ENCODE results near the gene MAST1.
"Not testable (repeated sequence)": the region's sequence is repeated elsewhere in the genome, so short reads cannot be mapped to it uniquely, and the experiment has no call there.

MAST1 gene

GRCh38 chr19:12888006-12888603 is 49.8 kb downstream of the MAST1 start:
- DNase-seq (ENCODE audit: low read depth in 2 of 3, low spot score in 1 of 3): no peak

GRCh38 chr19:12890299-12890786 is 52.0 kb downstream of the MAST1 start:
- not testable (repeated sequence) for DNase-seq (ENCODE audit: low read depth in 2 of 3, low spot score in 1 of 3)

- peak; percentile 91 to 96 (median 95) for DNase-seq (ENCODE audit: low read depth in 2 of 3, low spot score in 1 of 3)
These were observed 52.7 kb downstream of the MAST1 start, which contains the start of gene GCDH for GRCh38 chr19:12890787-12891552. Gene GCDH (plus strand): TSS chr19:12891160. CDS start chr19:12891305, 145 bp downstream.

GRCh38 chr19:12891553-12892021 is 53.3 kb downstream of the MAST1 start:
- no peak for DNase-seq (ENCODE audit: low read depth in 2 of 3, low spot score in 1 of 3)

- no peak for DNase-seq (ENCODE audit: low read depth in 2 of 3, low spot score in 1 of 3)
These were observed 55.3 kb downstream of the MAST1 start for GRCh38 chr19:12893582-12893981.

GRCh38 chr19:12896460-12896859 is 58.1 kb downstream of the MAST1 start:
- DNase-seq (ENCODE audit: low read depth in 2 of 3, low spot score in 1 of 3): no peak

DNA sequence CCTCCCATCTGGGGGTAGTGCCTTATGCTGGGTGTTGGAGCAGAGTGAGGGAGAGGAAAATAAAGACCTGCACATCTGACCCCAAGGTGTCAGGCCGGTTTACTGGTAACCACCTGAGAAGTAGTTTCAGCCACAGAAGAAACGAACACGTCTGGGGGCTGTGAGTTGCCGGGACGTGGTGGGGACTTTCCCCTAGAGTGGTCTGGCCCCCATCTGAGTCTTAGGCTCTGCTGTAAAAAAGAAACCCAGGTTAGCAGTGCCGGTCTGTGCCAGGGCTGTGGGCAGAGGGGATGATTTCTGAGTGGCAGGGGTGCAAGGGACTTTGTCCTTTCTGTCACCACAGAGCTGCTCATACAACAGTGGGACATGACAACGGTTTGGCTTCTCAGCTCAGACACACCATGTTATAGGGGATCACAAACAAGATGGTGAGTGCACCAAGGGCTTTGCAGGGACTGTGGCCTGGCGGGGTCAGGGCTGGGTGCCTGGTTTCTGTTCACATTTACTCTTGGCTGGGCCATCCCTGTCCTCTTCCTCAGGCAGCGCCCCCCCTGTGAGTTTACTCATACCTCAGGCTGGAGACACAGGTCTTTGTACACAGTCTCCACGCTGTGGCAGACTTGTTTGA is 61.7 kb downstream of the MAST1 start:
- DNase-seq (ENCODE audit: low read depth in 2 of 3, low spot score in 1 of 3): no peak

DNA sequence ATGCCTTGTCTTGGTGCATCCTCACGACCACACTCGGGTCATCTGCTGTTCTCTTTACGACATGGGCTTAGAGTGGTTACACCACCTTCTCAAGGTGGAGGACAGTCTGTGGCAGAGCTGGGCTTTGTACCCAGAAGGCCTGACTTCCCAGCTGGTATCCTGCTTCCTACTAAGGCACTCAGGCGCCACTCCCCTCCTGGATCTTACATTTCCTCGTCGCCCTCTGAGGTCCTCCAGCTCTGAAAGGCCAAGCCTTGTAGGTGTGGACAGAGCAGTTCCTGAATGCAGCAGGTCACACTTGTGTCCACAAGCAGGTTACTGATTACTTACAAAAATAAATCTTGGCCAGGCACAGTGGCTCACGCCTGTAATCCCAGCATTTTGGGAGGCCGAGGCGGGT is 68.9 kb downstream of the MAST1 start:
- DNase-seq (ENCODE audit: low read depth in 2 of 3, low spot score in 1 of 3): no peak

- no peak for DNase-seq (ENCODE audit: low read depth in 2 of 3, low spot score in 1 of 3)
These were observed 74.3 kb downstream of the MAST1 start for GRCh38 chr19:12912571-12912970.

DNA sequence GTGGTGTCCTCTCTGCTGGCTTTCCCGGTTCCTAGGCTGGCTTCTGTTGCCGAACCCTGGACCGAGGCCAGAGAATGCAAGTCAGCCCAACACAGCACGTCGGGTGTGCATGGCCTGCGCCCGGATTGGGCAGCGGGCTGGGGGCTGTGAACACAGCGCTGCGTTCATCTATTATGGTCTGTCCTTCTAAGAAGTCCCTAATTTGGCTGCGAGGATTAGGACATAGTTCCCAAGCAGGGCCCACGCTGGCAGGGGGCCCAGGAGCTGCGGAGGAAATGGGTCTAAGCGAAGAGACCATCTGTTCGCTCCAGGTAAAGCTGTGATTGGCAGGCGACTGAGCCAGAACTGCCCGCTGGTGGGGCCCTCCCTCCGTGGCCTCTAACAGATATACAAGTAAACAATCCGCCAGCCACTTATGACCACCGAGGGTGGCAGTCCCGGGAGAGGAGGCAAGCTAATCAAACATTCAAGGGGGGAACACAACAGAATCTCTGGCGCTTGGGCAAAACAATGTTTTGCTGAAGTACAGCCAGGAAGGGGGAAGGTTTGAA is 74.8 kb downstream of the MAST1 start:
- DNase-seq (ENCODE audit: low read depth in 2 of 3, low spot score in 1 of 3): no peak

DNA sequence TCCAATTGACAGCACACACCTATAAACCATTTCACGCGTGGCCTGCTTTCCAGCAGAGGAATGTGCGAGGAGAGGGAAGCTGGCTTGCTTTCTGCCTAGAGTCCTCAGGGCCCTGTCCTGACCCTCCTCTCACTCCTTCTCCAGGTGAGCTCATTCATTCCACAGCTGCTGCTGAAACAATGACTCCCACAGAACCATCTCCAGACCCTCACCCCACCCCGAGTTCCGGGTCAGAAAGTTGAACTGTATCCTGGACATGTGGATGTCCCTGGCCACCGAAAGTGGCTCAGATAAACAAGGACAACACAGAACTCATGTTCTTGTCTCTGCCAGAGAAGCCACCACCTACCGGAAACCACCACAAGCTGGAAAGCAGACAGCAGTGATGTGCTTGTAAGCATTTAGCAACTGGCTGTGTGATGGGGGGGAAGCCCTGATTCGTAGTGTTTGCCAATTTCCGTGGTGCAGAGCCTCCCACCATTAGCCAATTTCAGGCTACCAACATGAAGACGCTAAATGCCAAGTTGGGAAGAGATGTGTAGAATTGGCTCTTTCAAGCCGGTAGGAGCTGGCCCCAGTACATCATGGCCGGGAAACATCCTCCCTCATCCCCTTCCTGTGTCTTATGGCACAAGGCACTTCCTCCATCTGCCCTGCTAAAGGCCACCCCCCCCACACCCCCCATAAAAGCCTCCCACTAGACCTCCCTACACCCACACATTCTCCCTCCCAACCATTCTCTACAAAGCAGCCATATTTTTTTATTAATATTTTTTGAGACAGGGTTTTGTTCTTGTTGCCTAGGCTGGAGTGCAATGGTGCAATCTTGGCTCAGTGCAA is 75.8 kb downstream of the MAST1 start:
- no peak for DNase-seq (ENCODE audit: low read depth in 2 of 3, low spot score in 1 of 3)

DNA sequence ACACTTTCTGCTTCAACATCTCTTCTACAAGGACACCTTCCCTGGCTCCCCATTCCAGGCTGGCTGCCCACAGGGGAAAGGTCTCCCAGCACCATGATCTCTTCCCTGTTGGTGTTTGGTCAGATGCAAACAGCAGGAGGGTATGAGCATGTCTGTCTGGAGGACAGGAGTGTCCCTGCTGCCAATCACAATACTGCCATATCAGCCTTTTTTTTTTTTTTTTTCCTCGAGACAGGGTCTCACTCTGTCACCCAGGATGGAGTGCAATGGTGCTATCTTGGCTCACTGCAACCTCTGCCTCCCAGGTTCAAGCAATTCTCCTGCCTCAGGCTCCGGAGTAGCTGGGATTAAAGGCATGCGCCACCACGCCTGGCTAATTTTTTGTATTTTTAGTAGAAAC is 77.5 kb downstream of the MAST1 start:
- not testable (repeated sequence) for DNase-seq (ENCODE audit: low read depth in 2 of 3, low spot score in 1 of 3)

DNA sequence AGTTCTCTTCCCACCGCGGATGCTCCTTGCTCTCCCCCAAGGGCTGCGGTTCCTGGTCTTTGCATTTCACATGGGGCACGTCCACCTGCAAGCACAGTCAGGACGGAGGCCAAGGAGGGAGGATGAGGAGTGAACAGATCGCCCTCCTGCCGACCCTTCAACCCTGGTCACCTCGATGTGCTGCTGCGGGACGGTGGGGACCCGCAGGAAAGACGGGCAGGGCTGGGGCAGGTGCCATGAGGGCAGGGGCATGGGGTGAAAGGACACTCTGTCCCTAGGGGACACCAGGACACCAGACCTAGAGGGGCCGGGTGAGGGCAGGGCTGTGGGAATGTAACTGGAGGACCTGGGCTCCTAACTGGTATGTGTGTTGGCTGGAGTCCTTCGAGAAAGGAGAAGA is 79.9 kb downstream of the MAST1 start:
- DNase-seq (ENCODE audit: low read depth in 2 of 3, low spot score in 1 of 3): no peak

- DNase-seq (ENCODE audit: low read depth in 2 of 3, low spot score in 1 of 3): no peak
These were observed 82.7 kb downstream of the MAST1 start for GRCh38 chr19:12921047-12921446.

GRCh38 chr19:12922959-12923358 is 84.6 kb downstream of the MAST1 start:
- no peak for DNase-seq (ENCODE audit: low read depth in 2 of 3, low spot score in 1 of 3)

Measured in stimulated activated CD4-positive, alpha-beta T cell treated with anti-CD3 and anti-CD28 coated beads, Interleukin-12 subunit alpha, Interleukin-12 subunit beta, amount 100 ng/mL, for 48 hours (primary cell).